ENCODE results near the gene ZFP28.

The ZFP28 gene

DNA sequence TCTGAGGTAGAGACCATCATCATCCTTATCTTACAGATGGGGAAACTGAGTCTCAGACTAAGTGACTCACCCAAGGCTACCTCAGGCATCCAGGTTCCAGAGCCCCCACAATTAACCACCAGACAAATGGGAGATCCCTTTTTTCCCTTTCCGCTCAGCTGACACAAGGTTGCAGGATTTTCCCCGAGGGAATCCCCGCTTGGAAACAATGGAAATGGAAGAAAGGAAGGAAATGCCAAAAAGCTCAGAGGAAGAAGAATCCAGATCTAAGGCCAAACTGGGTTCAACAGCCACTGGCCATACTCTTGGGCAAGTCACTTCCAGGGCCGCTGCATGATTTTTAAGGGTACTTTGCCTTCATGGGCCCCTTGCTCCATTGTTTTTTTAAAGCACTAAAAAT lies 57.9 kb downstream of the ZFP28 start:
- no peak for FAIRE-seq

DNA sequence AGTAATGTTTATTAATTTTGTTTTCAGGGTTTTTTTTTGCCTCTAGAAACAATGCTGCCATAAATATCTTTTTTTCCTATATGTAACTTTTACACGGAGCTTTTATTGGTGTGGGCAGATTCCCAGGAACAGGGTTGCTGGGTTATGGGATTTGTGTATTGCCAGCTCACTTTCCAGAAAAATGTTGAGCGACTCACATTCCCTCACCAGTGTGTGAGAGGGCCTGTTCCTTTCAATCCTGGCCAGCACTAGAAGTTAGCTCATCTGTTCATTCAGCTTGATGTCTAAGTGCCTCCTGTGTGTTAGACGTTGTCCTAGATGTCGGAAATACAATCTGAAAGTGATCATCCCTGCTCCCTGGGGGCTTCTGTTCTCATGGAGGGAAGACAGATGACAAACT lies 58.9 kb downstream of the ZFP28 start:
- no peak for FAIRE-seq

DNA sequence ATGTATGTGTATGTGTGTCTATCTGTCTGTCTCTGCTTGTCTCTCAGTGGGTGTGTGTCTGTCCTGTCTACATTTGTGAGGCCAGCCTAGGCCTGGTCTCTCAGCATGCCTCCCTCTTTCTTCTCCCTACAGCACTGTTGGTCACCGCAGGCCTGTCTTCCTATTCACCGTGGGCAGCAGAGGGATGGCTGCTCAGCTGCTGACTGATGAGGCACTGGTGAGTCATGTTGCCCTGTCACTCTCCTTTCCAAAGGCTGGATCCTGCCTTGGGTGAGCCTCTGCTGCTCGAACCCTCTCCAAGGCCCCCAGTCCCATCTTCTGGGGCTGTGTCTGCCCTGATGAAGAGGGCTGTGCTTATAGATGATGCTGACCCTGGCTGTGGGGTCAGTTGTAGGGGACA lies 62.6 kb downstream of the ZFP28 start:
- FAIRE-seq: no peak

DNA sequence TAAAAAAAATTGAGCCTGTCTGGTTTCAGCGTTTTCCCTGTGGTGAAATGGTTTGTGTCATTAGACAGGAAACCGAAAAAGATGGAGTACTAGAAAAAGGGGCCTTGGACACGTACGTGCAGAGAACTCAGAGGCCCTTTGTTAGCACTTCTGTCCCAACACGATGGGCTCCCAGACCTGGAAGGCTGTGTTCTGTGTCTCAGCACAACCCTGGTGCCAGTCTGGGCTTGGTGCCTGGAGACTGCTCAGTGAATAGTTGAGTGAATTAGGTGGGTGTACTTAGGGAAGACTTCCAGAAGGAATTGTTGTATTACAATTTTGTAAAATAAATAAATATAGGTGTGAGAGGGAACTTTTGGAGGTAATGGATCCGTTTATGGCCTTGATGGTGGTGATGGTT lies 65.1 kb downstream of the ZFP28 start:
- FAIRE-seq: no peak
